NCI-H1092 (cell line): Measurements from ENCODE around the gene SLC25A28.

ENCODE experiments used
- DNase-seq: peaks from one replicate; lab custom pipeline; 2025; lab: John Stamatoyannopoulos, UW

Gene SLC25A28

GRCh38 chr10:99583687-99584086 is 36.6 kb downstream of the SLC25A28 start:
- DNase-seq: no peak

GRCh38 chr10:99582255-99582770 is 37.9 kb downstream of the SLC25A28 start:
- DNase-seq: no peak

GRCh38 chr10:99579971-99580370 is 40.3 kb downstream of the SLC25A28 start:
- DNase-seq: no peak

GRCh38 chr10:99573790-99574189 is 46.4 kb downstream of the SLC25A28 start:
- no peak for DNase-seq

GRCh38 chr10:99571816-99572215 is 48.4 kb downstream of the SLC25A28 start:
- no peak for DNase-seq

- DNase-seq: no peak
Measured at GRCh38 chr10:99569961-99570360, 50.3 kb downstream of the SLC25A28 start.

- DNase-seq: no peak
Measured at GRCh38 chr10:99569253-99569939, 50.8 kb downstream of the SLC25A28 start.

GRCh38 chr10:99565166-99565565 is 55.1 kb downstream of the SLC25A28 start:
- no peak for DNase-seq

- no peak for DNase-seq
Measured at GRCh38 chr10:99564361-99564760, 55.9 kb downstream of the SLC25A28 start.

- DNase-seq: no peak
Measured at GRCh38 chr10:99562631-99563030, 57.6 kb downstream of the SLC25A28 start.
